HepG2 (cell line): ENCODE data around the gene DENND10. TPM values are rescaled to one million over a fixed set of nuclear protein-coding genes. Genes with fewer than 3 reads are reported as not detected.

ENCODE experiments used
- ATAC-seq: fragments of 200-7000 bp; cut with Tn5 transposase; 3 replicates; pipeline ENCODE4 v1.9.1; 2020; ENCODE audit warnings: mild to moderate bottlenecking, moderate library complexity
- BruUV-seq: library from RNA; stranded (reverse); fragments of 400-500 nt; replicated peaks from 2 replicates; lab custom pipeline; 2021; lab: Mats Ljungman, UMichigan
- CTCF ChIA-PET: fragments of 300-600 bp; formaldehyde crosslinking; extraction: SDS; loops from one replicate; lab custom pipeline; 2021; ENCODE audit warnings: low total read pairs, inconsistent platforms, low intra/inter-chr PET ratio; lab: Yijun Ruan, JAX
- POLR2A ChIA-PET: fragments of 350-600 bp; sonication (Branson Sonifier 250); formaldehyde crosslinking; loops from one replicate; lab custom pipeline; 2020; ENCODE audit warnings: antibody characterized with exemption, inconsistent platforms; lab: Yijun Ruan, JAX
- DNase-seq: peaks from one replicate; pipeline ENCODE4 v3.0.0-alpha.2; 2015; ENCODE audit warnings: low spot score
- FAIRE-seq: peaks from 3 replicates; lab custom pipeline; 2011; peaks lifted over from hg19 to GRCh38; lab: Jason Lieb, UNC
- H2AFZ ChIP-seq: one replicate; pipeline ENCODE4 v1.6.1; 2011; ENCODE audit warnings: low read length, inconsistent platforms
- H3K27ac ChIP-seq: fragments of 300-600 bp; 3 replicates; pipeline ENCODE4 v1.8.0; 2011; ENCODE audit warnings: mixed run types, mild to moderate bottlenecking, mixed read lengths, low read length, inconsistent platforms; ENCODE audit not compliant: insufficient read depth; ENCODE audit errors: extremely low read length
- H3K27me3 ChIP-seq, 2 experiments: fragments of 200-600 bp in 1 of 2; 2 replicates in 1 of 2; 3 replicates in 1 of 2; pipeline versions ENCODE4 v1.6.0 to v1.8.0; 2011; ENCODE audit warnings: low read length in 2 of 2, mild to moderate bottlenecking in 2 of 2, moderate library complexity in 2 of 2, inconsistent platforms in 1 of 2; ENCODE audit not compliant: insufficient read depth in 2 of 2, control insufficient read depth in 1 of 2
- H3K36me3 ChIP-seq, 2 experiments: fragments of 200-600 bp in 1 of 2; replicated peaks in 1 of 2; 2 replicates in 1 of 2; 3 replicates in 1 of 2; pipeline versions ENCODE4 v1.5.1 to v1.8.0; 2011; ENCODE audit warnings: low read length in 2 of 2, inconsistent platforms in 1 of 2; ENCODE audit not compliant: insufficient read depth in 2 of 2, control insufficient read depth in 1 of 2
- H3K4me1 ChIP-seq: 2 replicates; pipeline ENCODE4 v1.5.1; 2012; ENCODE audit warnings: low read length, inconsistent platforms; ENCODE audit not compliant: insufficient read depth
- H3K4me2 ChIP-seq: 2 replicates; pipeline ENCODE4 v1.6.0; 2011; ENCODE audit warnings: low read depth, low read length, inconsistent platforms
- H3K4me3 ChIP-seq, 3 experiments: fragments of 200-600 bp in 1 of 3; sonication (generic), shearing (Covaris generic) in 1 of 3; replicated peaks in 1 of 3; 2 replicates each; pipeline ENCODE4 v1.5.1; 2011 to 2016; ENCODE audit warnings: low read length in 3 of 3, inconsistent platforms in 2 of 3, low read depth in 2 of 3, mild to moderate bottlenecking in 2 of 3, control low read depth in 1 of 3, mixed read lengths in 1 of 3; ENCODE audit not compliant: insufficient read depth in 1 of 3
- H3K79me2 ChIP-seq: one replicate; pipeline ENCODE4 v1.6.1; 2011; ENCODE audit warnings: low read length, inconsistent platforms; ENCODE audit not compliant: insufficient read depth
- H3K9ac ChIP-seq: 2 replicates; pipeline ENCODE4 v1.6.0; 2011; ENCODE audit warnings: mild to moderate bottlenecking, low read depth, low read length, inconsistent platforms; ENCODE audit not compliant: insufficient read depth
- H3K9me3 ChIP-seq: 2 replicates; pipeline ENCODE4 v1.5.1; 2012; ENCODE audit warnings: mild to moderate bottlenecking, low read length
- H4K20me1 ChIP-seq: 2 replicates; pipeline ENCODE4 v1.6.0; 2011; ENCODE audit warnings: inconsistent platforms, mild to moderate bottlenecking, low read length, moderate library complexity; ENCODE audit not compliant: insufficient read depth
- BCL6 ChIP-seq: IDR thresholded peaks from 2 replicates; pipeline ENCODE4 v1.6.1; 2016; ENCODE audit warnings: missing genetic modification reagents, missing compliant biosample characterization
- CENPX ChIP-seq: sonication (generic); formaldehyde crosslinking; IDR thresholded peaks from 2 replicates; pipeline ENCODE4 v1.9.0; 2021; ENCODE audit warnings: mild to moderate bottlenecking, missing genetic modification reagents, moderate library complexity
- FOXA1 ChIP-seq, 2 experiments: fragments of 450-650 bp in 1 of 2; sonication (generic) in 1 of 2; formaldehyde crosslinking in 1 of 2; IDR thresholded peaks; 2 replicates each; pipeline versions ENCODE4 v1.4.0 to v1.6.1; 2016 to 2020; ENCODE audit warnings: missing genetic modification reagents in 1 of 2
- FOXA3 ChIP-seq: IDR thresholded peaks from 2 replicates; pipeline ENCODE4 v1.6.1; 2016; ENCODE audit warnings: missing genetic modification reagents, missing compliant biosample characterization
- FOXP4 ChIP-seq: sonication (generic); formaldehyde crosslinking; IDR thresholded peaks from 2 replicates; pipeline ENCODE4 v1.4.0; 2020; ENCODE audit warnings: missing genetic modification reagents
- GATAD2A ChIP-seq: IDR thresholded peaks from 2 replicates; pipeline ENCODE4 v1.6.1; 2016
- RBM22 ChIP-seq: fragments of 200-400 bp; formaldehyde crosslinking; optimal IDR thresholded peaks from 2 replicates; pipeline ENCODE3; 2017; ENCODE audit warnings: mild to moderate bottlenecking, low read length, moderate library complexity
- THRA ChIP-seq: sonication (generic); formaldehyde crosslinking; IDR thresholded peaks from 2 replicates; pipeline ENCODE4 v1.4.0; 2020; ENCODE audit warnings: missing genetic modification reagents, borderline replicate concordance
- ZBTB10 ChIP-seq: sonication (generic); formaldehyde crosslinking; IDR thresholded peaks from 2 replicates; pipeline ENCODE4 v1.4.0; 2020; ENCODE audit warnings: missing genetic modification reagents, borderline replicate concordance
- ZNF3 ChIP-seq: IDR thresholded peaks from 2 replicates; pipeline ENCODE4 v1.7.0; 2017; ENCODE audit warnings: inconsistent platforms
- ZNF576 ChIP-seq: sonication (generic); formaldehyde crosslinking; IDR thresholded peaks from 2 replicates; pipeline ENCODE4 v1.4.0; 2020; ENCODE audit warnings: mild to moderate bottlenecking, missing genetic modification reagents
- WGBS: methylation state at CpG from one replicate; pipeline ENCODE4 v1.1.6; 2017; ENCODE audit warnings: low lambda C conversion rate; 5-methylcytosine and 5-hydroxymethylcytosine counted together
- in situ Hi-C: cut with HindIII; loops from 2 replicates; pipeline ENCODE4 v1.10.0; 2017; ENCODE audit warnings: low pct_unique_long_range_greater_than_20kb; ENCODE audit not compliant: extremely low pct_ligation_motif_present
- intact Hi-C: fragments of 100-400 bp; cut with micrococcal nuclease; formaldehyde crosslinking; loops from one replicate; pipeline ENCODE4 v1.10.0; 2022; ENCODE audit not compliant: unreplicated experiment
- polyA plus RNA-seq, 8 experiments: library from polyadenylated mRNA; depleted of rRNA in 3 of 8; stranded (reverse) in 7 of 8; unstranded in 1 of 8; fragments of >200 nt; fragmentation: Illumina TruSeq in 4 of 8; extraction: Trizol in 4 of 8; gene quantifications; 2 replicates each; pipeline versions ENCODE4 v1.2.1 to v1.2.3, GENCODE V29; 2011 to 2016; ENCODE audit warnings: low read depth in 4 of 8, missing spikeins in 1 of 8, mixed read lengths in 1 of 8; ENCODE audit not compliant: insufficient read depth in 1 of 8
- total RNA-seq, 5 experiments: library from RNA; depleted of rRNA; stranded (reverse); fragments of >200 nt; fragmentation: Illumina TruSeq; extraction: Trizol; gene quantifications; 2 replicates each; pipeline ENCODE4 v1.2.3, GENCODE V29; 2016; ENCODE audit warnings: low read depth in 1 of 5

The DENND10 gene
- total and polyA plus RNA-seq, 2 of the 13 experiments (the other 11 are each of a cell fraction or from before 2014, with no cell fraction given) = 43.7 to 78.8 TPM

- Histone ChIP-seq H3K9ac (no peak overlapping the region), H3K27me3 (no peaks in the 10 kb centered on the region), H3K27ac (no peak overlapping the region), H3K36me3 (peaks cover 4 to 37% of the 10 kb centered on the region in 2 experiments), H3K79me2 (peaks cover 4% of the 10 kb centered on the region), H2AFZ (no peak overlapping the region), H4K20me1 (no peaks in the 10 kb centered on the region), H3K9me3 (no peaks in the 10 kb centered on the region), H3K4me2 (no peak overlapping the region), H3K4me1 (peaks cover 26% of the 10 kb centered on the region), H3K4me3 (no peak overlapping the region)
- intact Hi-C loops = loop anchor here (10.0 kb wide), 1 partner anchor 412 kb away; the partner anchor contains the start of gene CACUL1
- BruUV-seq = no TSS peak
- 83% methylated on average over 8 of the region's 8 CpGs for WGBS
- DNase-seq (no peak), FAIRE-seq (no peak), ATAC-seq (no peak)
- CTCF ChIA-PET = no interaction called here
- POLR2A ChIA-PET = interaction anchor here (1.3 to 1.4 kb wide), 2 partner anchors 9 to 40 kb away, joined by 4 to 6 read pairs; partner anchors contain the start of gene GRK5
- in situ Hi-C loops = no loop called here
- no peak for TF ChIP-seq ZNF3 (CRISPR knock-in tag)
- TF ChIP-seq RBM22 = peak; percentile 11
Observed at GRCh38 chr10:119167041-119167440, 63.1 kb downstream of the DENND10 start.

- no peak overlapping the region for H3K4me3 ChIP-seq
- intact Hi-C loops (loop anchor here (10.0 kb wide), 1 partner anchor 89 kb away; the partner anchor contains the start of gene EIF3A), in situ Hi-C loops (no loop called here)
- no peaks in the 10 kb centered on the region; the same call in 1 of the 2 replicates for H4K20me1 ChIP-seq
- H3K27ac ChIP-seq = no peak overlapping the region
- peaks cover 56% of the 10 kb centered on the region for H3K4me1 ChIP-seq
- peaks cover 10 to 43% of the 10 kb centered on the region in 2 experiments for H3K36me3 ChIP-seq
- POLR2A ChIA-PET = interaction anchor here (2.2 kb wide), 1 partner anchor 9 kb away, joined by 9 read pairs; the partner anchor contains the start of gene SFXN4
- no peak for TF ChIP-seq ZBTB10 (CRISPR knock-in tag)
- 0 out of 2 replicates have a peak, but pooled peaks have one; percentile 19 for TF ChIP-seq GATAD2A (CRISPR knock-in tag)
- TF ChIP-seq THRA (CRISPR knock-in tag) = peak; percentile 37; the same call in 1 of the 2 replicates
- TF ChIP-seq FOXP4 (CRISPR knock-in tag) = peak; percentile 55; the same call in 1 of the 2 replicates
- TF ChIP-seq ZNF576 (CRISPR knock-in tag) = no peak
- TF ChIP-seq FOXA1 (IDR thresholded peaks at IDR 0.05) = no peak
- TF ChIP-seq FOXA1 (CRISPR knock-in tag; IDR thresholded peaks at IDR 0.05) = 0 out of 2 replicates have a peak, but pooled peaks have one; percentile 36
- TF ChIP-seq CENPX (CRISPR knock-in tag) = no peak
- peak; percentile 64 for TF ChIP-seq FOXA3 (CRISPR knock-in tag)
- TF ChIP-seq BCL6 = peak; percentile 19; the same call in 1 of the 2 replicates
- BruUV-seq = no TSS peak
- no peaks in the 10 kb centered on the region for H3K9me3 ChIP-seq
- 0 out of 2 replicates have a peak overlapping the region, but pooled peaks have one; percentile 66 for H3K4me2 ChIP-seq
- no peaks in the 10 kb centered on the region; a peak in 1 of 5 replicates for H3K27me3 ChIP-seq
- no peak overlapping the region for H2AFZ ChIP-seq
- no peak overlapping the region for H3K9ac ChIP-seq
- peaks cover 53% of the 10 kb centered on the region for H3K79me2 ChIP-seq
- CTCF ChIA-PET = no interaction called here
- WGBS = 39% methylated on average over 2 of the region's 2 CpGs
- DNase-seq = no peak
- ATAC-seq = no peak
- FAIRE-seq = peak; percentile 28
Observed at GRCh38 chr10:119174109-119174508, 70.2 kb downstream of the DENND10 start.
